ENCODE measurements around the gene SKAP1.
A peak's percentile ranks its signal among the peaks of the same experiment; 100 is the strongest.

DNA sequence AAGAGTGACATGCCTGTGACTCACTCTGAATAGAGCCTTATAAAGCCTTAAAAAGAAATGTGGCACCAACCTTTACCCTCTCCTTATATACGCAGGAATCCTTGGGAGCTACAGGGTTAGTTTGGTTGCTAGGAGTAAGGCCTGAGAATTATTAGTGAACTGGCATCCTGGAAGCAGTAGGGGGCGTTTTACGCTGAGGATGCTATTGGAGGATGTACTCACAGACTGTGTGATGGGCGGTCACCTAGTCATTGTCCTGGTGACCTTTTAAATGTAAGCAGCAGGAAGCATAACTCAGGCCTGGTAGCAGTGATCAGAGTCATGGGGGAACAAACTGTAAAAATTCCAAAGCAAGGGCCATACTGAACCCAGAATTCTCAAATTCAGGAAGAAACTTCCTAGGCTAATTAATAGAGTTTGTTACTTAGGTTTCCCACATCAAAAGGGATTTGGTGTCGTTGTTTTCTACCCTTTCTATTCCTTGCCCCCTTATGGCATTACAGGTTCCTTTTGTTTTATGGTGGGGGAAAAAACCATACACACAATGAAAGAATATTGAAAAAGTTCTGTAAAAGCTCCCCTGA lies 168.6 kb downstream of the SKAP1 start:
- TF ChIP-seq, protein P1, sequence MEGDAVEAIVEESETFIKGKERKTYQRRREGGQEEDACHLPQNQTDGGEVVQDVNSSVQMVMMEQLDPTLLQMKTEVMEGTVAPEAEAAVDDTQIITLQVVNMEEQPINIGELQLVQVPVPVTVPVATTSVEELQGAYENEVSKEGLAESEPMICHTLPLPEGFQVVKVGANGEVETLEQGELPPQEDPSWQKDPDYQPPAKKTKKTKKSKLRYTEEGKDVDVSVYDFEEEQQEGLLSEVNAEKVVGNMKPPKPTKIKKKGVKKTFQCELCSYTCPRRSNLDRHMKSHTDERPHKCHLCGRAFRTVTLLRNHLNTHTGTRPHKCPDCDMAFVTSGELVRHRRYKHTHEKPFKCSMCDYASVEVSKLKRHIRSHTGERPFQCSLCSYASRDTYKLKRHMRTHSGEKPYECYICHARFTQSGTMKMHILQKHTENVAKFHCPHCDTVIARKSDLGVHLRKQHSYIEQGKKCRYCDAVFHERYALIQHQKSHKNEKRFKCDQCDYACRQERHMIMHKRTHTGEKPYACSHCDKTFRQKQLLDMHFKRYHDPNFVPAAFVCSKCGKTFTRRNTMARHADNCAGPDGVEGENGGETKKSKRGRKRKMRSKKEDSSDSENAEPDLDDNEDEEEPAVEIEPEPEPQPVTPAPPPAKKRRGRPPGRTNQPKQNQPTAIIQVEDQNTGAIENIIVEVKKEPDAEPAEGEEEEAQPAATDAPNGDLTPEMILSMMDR (IDR thresholded peaks at IDR 0.05; ENCODE audit: insufficient read depth, low read depth, low read length): peak; percentile 46
- TF ChIP-seq EZH2 (IDR thresholded peaks at IDR 0.05; ENCODE audit: insufficient read depth, low read length): no peak
